ENCODE data around the gene FBXO27.
A peak's percentile ranks its signal among the peaks of the same experiment; 100 is the strongest.

The FBXO27 gene

DNA sequence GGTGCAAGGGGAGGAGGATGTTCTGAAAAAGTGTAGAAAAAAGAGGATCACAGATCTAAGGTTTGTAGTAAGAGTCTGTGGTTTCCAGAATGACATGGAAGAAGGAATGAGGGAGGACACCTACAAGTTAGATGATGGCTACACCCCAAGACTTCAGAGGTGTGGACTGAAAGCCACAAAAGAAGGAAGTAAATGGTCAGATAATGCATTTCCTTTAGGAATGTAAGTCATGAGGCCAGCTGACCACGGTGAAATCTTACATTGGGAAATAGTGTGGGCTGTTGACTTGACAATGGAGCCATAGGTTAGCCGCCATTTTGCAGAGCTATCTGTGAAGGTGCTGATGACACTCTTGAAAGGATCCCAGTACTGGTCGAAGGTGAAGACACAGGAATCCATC lies 25.3 kb upstream of the FBXO27 start:
- in situ Hi-C loops (cut with MboI; ENCODE audit: low sequenced_read_pairs): no loop called here
- H3K4me1 ChIP-seq: peaks cover 7% of the 10 kb centered on the region; the same call in 1 of the 2 replicates
- H3K9me3 ChIP-seq: no peaks in the 10 kb centered on the region
- no peak for DNase-seq (ENCODE audit: low spot score in 2 of 2)
- no peak overlapping the region for H3K4me3 ChIP-seq
- no peaks in the 10 kb centered on the region for H3K36me3 ChIP-seq (replicated peaks)
- no peaks in the 10 kb centered on the region for H3K27me3 ChIP-seq (ENCODE audit: low read depth)

DNA sequence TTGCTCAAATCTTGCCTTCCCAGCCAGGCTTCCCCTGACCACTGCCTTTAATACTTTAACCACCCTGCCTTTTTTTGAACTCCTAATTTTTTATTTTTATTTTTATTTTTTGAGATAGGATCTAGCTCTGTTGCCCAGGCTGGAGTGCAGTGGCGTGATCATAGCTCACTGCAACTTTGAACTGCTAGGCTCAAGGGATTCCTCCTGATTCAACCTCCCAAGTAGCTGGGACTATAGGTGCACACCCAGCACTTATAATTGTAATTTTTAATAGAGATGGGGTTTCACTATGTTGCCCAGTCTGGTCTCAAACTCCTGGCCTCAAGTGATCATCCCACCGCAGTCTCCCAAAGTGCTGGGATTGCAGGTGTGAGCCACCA lies 21.7 kb upstream of the FBXO27 start:
- Histone ChIP-seq H3K36me3 (replicated peaks) (no peaks in the 10 kb centered on the region), H3K9me3 (no peaks in the 10 kb centered on the region), H3K27me3 (ENCODE audit: low read depth) (no peaks in the 10 kb centered on the region), H3K4me1 (peaks cover 7% of the 10 kb centered on the region; the same call in 1 of the 2 replicates), H3K4me3 (no peak overlapping the region)
- DNase-seq (ENCODE audit: low spot score in 2 of 2): no peak
- in situ Hi-C loops (cut with MboI; ENCODE audit: low sequenced_read_pairs): no loop called here

DNA sequence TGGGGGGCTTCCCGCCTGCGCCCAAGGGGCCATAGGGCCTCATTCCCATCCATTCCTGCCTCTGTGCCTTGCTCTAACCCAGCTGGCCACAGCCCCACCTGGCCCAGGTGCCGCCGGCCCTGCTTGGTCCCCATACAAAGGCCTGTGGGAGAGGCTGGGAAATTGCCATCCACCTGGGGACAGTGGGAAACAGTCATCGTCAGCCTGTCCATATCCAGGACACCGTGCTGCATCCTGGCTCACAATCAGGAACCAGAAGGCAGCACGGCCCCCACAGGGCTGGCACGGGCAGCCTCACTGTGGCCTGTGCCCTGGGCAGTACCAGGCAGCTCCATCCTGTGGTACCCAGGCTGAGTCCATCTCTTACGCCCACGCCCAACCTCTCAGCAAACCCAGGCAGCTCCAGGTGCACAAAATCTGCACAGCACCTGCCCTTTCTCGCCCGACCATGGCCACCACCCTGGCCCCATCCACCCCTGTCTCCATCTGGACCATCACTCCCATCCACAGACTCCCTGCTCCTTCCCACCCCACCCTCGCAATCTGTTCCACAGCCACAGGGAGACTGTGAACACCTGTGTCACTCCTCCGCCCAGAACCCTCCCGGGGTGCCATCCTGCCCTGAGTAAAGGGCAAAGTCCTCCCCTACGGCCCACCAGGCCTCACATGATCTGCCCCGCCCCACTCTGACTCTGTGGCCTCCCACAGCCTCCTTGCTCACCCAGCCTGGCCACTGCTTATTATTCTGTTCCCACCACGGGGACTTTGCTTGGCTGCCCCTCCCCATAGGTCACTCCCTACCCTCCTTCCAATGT lies 21.1 kb upstream of the FBXO27 start:
- Histone ChIP-seq H3K27me3 (ENCODE audit: low read depth) (no peaks in the 10 kb centered on the region), H3K36me3 (replicated peaks) (no peaks in the 10 kb centered on the region), H3K4me1 (peaks cover 3% of the 10 kb centered on the region; the same call in 1 of the 2 replicates), H3K4me3 (no peak overlapping the region), H3K9me3 (no peaks in the 10 kb centered on the region)
- no peak for DNase-seq (ENCODE audit: low spot score in 2 of 2)
- in situ Hi-C loops (cut with MboI; ENCODE audit: low sequenced_read_pairs): no loop called here

DNA sequence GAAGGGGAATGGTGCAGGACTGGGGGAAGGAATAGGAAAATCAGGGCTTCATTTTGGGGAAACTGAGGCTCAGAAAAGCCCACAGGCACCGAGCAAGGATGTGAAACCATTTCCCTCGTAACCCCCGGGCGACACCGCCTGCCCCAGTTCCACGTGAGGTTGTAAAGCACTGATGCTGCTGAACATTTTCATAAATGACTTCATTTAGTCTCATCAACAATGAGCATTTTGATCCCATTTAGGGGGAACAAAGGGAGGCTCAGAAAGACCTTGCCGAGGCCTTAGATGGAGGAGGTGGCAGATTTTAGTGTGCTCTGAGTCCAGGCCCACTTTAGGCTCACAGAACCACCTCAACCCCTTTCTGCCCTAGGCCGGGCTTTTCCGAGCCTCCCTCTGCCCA lies 20.5 kb upstream of the FBXO27 start:
- in situ Hi-C loops (cut with MboI; ENCODE audit: low sequenced_read_pairs): no loop called here

DNA sequence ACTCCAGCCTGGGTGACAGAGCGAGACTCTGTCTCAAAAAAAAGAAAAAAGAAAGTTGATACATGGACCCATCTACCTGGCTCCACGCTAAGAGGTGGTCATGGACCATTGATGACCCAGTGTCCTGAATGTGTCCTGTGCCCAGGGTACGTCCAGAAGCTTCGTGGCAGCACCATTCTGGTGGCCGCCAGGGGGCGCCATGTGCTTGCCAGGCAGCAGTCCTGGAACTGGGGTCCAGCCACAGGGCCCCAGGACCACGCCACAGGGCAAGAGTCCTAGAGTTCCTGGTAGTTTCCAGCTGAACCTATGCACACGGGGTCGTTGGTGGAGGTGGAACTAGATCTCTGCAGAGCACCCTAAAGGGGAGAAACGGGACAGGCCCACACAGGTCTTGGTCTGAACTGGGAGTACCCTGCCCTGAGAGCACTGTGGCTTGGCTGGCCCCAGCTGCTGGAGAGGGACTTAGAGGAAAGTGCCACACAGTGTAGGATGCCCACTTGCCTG lies 19.9 kb upstream of the FBXO27 start:
- DNase-seq (ENCODE audit: low spot score in 2 of 2): peak; percentile 35 to 81
- Histone ChIP-seq H3K27me3 (ENCODE audit: low read depth) (no peaks in the 10 kb centered on the region), H3K4me3 (no peak overlapping the region), H3K9me3 (no peaks in the 10 kb centered on the region), H3K36me3 (replicated peaks) (no peaks in the 10 kb centered on the region), H3K4me1 (peaks cover 3% of the 10 kb centered on the region; the same call in 1 of the 2 replicates)
- in situ Hi-C loops (cut with MboI; ENCODE audit: low sequenced_read_pairs): no loop called here

More for the DNA sequence above, 20.5 kb upstream of the FBXO27 start:
- Histone ChIP-seq H3K27me3 (ENCODE audit: low read depth) (no peaks in the 10 kb centered on the region), H3K4me1 (peaks cover 3% of the 10 kb centered on the region; the same call in 1 of the 2 replicates), H3K4me3 (no peak overlapping the region), H3K36me3 (replicated peaks) (no peaks in the 10 kb centered on the region), H3K9me3 (no peaks in the 10 kb centered on the region)
- no peak for DNase-seq (ENCODE audit: low spot score in 2 of 2)

DNA sequence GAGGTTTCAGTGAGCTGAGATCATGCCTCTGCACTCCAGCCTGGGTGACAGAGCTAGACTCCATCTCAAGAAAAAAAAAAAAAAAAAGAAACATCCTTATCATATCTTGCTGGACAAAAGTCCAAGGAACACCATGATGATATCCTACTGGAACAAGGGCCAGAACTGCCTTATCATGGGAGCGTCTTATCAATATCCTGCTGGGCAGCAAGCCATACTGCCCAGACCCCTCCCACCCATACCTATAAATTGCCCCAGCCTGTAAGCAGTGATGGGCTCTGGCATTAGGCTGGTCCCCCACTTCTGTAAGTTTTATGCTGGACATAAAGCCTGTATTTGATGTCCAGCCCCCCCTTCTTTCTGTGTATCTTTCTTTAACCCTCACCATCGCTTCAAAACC lies 14.7 kb upstream of the FBXO27 start:
- DNase-seq (ENCODE audit: low spot score in 2 of 2): no peak
- in situ Hi-C loops (cut with MboI; ENCODE audit: low sequenced_read_pairs): no loop called here

DNA sequence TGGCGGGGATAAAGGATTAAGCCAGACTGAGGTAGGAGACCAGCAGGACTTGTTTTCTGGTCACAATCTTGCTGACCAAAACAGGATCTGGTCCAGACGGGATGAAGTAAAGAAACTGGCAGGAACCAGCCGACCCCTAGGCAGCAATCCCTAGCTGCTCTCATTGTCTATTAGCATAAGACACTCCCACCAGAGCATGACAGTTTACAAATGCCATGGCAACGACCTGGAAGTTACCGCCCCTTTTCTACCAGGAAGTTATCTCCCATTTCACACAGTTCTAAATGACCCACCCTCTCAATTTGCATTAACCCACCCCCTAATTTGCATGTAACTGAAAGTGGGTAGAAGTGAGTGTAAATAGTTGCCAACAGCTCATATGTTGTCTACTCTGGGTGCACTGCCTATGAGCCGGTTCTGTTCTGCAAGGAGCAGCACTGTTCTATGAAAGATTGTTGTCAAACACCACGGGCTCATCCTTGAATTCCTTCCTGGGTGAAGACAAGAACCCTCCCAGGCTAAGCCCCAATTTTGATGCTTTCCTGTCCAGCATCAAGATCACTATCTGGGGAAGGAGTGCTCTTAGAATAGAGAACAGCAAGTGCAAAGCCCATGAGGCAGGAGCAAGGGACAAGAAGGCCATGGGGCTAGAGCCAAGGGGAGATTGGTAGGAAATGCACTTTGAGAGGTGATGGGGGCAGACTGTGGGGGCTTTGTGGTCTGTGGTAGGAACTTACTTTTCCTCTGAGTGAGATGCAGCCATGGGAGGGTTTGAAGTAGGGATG lies 13.9 kb upstream of the FBXO27 start:
- H3K9me3 ChIP-seq: peaks cover 6% of the 10 kb centered on the region
- H3K36me3 ChIP-seq (replicated peaks): no peaks in the 10 kb centered on the region
- H3K27me3 ChIP-seq (ENCODE audit: low read depth): no peaks in the 10 kb centered on the region
- no peak overlapping the region for H3K4me3 ChIP-seq
- no peaks in the 10 kb centered on the region for H3K4me1 ChIP-seq
- DNase-seq (ENCODE audit: low spot score in 2 of 2): peak in 1 of 2 experiments; percentile 18
- in situ Hi-C loops (cut with MboI; ENCODE audit: low sequenced_read_pairs): no loop called here

More for the DNA sequence above, 14.7 kb upstream of the FBXO27 start:
- peaks cover 6% of the 10 kb centered on the region for H3K9me3 ChIP-seq
- H3K4me1 ChIP-seq: no peaks in the 10 kb centered on the region
- H3K4me3 ChIP-seq: no peak overlapping the region
- H3K27me3 ChIP-seq (ENCODE audit: low read depth): no peaks in the 10 kb centered on the region
- H3K36me3 ChIP-seq (replicated peaks): no peaks in the 10 kb centered on the region

DNA sequence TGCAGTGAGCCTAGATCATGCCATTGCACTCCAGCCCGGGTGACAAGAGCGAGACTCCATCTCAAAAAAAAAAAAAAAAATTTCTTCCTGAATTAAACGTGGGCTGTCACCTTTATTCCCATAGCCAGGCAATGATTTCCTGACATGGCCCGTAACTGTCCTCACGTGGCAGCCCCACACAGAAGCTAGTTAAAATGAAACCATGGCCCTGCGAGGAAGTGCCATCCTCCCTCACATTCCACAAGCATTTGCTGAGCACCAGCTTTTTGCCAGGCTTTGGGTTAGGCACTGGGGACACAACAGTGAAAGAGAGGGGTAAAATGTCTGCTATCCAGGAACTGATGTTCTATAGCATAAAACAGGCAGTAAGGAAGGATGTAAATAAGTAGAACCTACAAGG lies 13.2 kb upstream of the FBXO27 start:
- no peak for DNase-seq (ENCODE audit: low spot score in 2 of 2)
- peaks cover 6% of the 10 kb centered on the region for H3K9me3 ChIP-seq
- H3K4me1 ChIP-seq: no peaks in the 10 kb centered on the region
- in situ Hi-C loops (cut with MboI; ENCODE audit: low sequenced_read_pairs): no loop called here
- H3K27me3 ChIP-seq (ENCODE audit: low read depth): no peaks in the 10 kb centered on the region
- no peaks in the 10 kb centered on the region for H3K36me3 ChIP-seq (replicated peaks)
- no peak overlapping the region for H3K4me3 ChIP-seq

DNA sequence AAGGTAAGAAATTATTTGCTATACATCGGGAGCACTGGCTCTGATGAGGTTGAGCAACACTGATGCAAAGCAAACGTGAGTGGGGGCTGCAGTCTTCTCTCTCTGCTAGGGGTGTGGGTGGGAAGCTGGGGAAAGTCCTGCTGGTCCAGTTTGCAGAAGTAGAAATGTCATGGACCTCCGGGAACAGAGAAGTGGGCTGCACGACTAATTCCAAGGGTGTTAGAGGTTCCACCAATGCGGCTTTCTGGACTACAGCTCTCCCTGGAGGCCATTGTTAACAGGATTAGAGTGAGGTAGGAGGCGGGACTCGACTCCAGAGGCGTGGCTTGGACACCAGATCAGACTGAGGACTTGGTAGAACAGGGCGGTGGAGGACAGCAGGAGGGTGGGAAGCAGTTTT lies 5.7 kb upstream of the FBXO27 start:
- in situ Hi-C loops (cut with MboI; ENCODE audit: low sequenced_read_pairs): no loop called here
- DNase-seq (ENCODE audit: low spot score in 2 of 2): peak; percentile 69 to 84
- Histone ChIP-seq H3K4me1 (no peaks in the 10 kb centered on the region), H3K4me3 (no peak overlapping the region), H3K36me3 (replicated peaks) (no peaks in the 10 kb centered on the region), H3K9me3 (no peaks in the 10 kb centered on the region), H3K27me3 (ENCODE audit: low read depth) (no peaks in the 10 kb centered on the region)

DNA sequence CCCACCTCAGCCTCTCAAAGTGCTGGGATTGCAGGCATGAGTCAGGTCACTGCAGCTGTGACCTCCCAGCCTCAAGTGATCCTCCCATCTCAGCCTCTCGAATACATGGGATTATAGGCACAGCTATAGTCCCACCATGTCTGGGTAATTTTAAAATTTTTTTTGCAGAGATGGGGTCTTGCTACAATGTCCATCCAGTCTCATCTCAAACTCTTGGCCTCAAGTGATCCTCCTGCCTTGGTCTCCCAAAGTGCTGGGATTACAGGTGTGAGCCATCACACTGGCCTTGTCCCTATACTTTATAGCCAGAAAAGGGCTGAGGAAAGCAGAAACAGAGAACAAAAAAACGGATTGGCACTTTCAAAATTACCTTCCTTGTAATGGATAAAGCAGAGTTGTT lies 4.8 kb upstream of the FBXO27 start:
- no peaks in the 10 kb centered on the region for H3K27me3 ChIP-seq (ENCODE audit: low read depth)
- H3K4me1 ChIP-seq: peaks cover 3% of the 10 kb centered on the region; the same call in 1 of the 2 replicates
- in situ Hi-C loops (cut with MboI; ENCODE audit: low sequenced_read_pairs): no loop called here
- H3K4me3 ChIP-seq: no peak overlapping the region
- H3K9me3 ChIP-seq: no peaks in the 10 kb centered on the region
- DNase-seq (ENCODE audit: low spot score in 2 of 2): no peak
- no peaks in the 10 kb centered on the region for H3K36me3 ChIP-seq (replicated peaks)

DNA sequence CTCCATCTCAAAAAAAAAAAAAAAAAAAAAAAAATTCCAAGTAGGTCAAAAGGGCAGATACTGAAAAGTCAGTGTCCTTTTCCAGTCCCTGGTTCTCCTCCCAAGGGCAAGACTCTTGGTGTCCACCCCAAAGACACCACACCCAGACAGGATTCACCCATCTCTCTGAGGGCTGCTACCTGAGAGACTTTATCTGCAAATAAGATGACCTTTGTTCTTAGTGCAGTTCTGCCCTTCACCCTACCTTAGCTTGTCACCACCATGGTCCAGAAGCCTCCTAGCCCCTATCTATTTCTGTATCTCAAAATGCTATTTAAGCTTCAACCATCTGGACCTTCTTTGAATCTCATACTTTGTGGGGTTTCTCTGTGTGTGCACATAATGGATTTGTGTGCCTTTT lies 4.2 kb upstream of the FBXO27 start:
- H3K9me3 ChIP-seq: no peaks in the 10 kb centered on the region
- in situ Hi-C loops (cut with MboI; ENCODE audit: low sequenced_read_pairs): no loop called here
- no peak overlapping the region for H3K4me3 ChIP-seq
- DNase-seq (ENCODE audit: low spot score in 2 of 2): no peak
- H3K36me3 ChIP-seq (replicated peaks): no peaks in the 10 kb centered on the region
- H3K4me1 ChIP-seq: peaks cover 3% of the 10 kb centered on the region; the same call in 1 of the 2 replicates
- H3K27me3 ChIP-seq (ENCODE audit: low read depth): no peaks in the 10 kb centered on the region

DNA sequence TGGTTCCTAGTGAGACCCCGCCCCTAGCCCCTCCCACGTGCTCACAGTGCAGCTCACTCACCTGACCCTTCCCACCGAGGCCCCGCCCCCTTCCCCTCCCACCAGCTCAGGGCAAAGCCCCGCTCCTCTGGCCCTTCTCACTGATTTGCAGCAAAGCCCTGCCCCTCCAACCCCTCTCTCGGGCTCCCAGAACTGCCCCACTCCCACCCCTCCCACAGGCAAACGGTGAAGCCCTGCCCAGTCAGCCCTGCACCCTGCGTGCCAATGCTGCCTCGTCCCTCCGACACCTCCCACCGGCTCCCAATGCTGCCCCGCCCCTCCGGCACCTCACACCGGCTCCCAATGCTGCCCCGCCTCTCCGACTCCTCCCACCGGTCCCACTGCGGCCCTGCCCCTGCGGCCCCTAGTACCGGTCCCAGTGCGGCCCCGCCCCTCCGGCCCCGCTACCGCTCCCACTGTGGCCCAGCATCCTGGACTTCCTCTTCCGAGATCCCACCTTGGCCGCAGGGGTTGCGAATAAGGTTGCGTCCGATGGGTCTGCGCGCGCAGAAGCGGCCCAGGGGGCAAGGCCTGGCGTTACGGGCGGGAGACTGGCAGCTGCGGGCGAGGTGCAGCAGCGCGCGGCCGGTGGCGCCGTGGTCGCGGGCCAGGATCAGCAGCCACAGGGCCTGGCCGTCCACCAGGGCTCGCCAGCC lies 834 bp downstream of the FBXO27 start:
- H3K36me3 ChIP-seq (replicated peaks): no peaks in the 10 kb centered on the region
- H3K4me1 ChIP-seq: peaks cover 9% of the 10 kb centered on the region
- no peaks in the 10 kb centered on the region for H3K9me3 ChIP-seq
- DNase-seq (ENCODE audit: low spot score in 2 of 2): peak; percentile 95 to 100
- H3K4me3 ChIP-seq: peak overlapping the region; percentile 46
- no peaks in the 10 kb centered on the region for H3K27me3 ChIP-seq (ENCODE audit: low read depth)
- in situ Hi-C loops (cut with MboI; ENCODE audit: low sequenced_read_pairs): no loop called here

DNA sequence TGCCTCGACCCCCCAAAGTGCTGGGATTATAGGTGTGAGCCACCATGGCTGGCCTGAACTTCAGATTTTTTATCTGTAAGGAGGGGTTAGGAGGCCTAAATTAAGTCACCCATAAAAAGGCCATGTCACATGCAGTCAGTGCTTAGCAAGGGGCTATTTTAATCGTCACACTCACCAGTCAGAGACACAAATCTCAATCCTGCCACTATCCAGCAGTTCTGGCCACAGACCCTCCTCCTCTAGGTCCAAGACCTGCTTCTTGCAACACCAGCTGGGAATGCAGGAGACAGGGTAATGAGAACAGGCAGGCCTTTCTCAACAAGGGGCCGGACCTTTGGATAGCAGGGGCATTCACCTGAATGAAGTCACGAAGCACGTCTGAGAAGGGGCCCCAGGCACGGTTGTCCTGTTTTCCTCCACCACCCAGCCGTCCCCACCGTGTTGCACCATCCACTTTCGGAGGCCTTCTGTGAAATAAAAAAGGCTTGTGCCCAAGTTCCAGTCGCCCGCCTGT lies 1.4 kb downstream of the FBXO27 start:
- DNase-seq (ENCODE audit: low spot score in 2 of 2): no peak
- no peaks in the 10 kb centered on the region for H3K9me3 ChIP-seq
- peak overlapping the region; percentile 46 for H3K4me3 ChIP-seq
- H3K27me3 ChIP-seq (ENCODE audit: low read depth): no peaks in the 10 kb centered on the region
- H3K4me1 ChIP-seq: peaks cover 9% of the 10 kb centered on the region
- H3K36me3 ChIP-seq (replicated peaks): no peaks in the 10 kb centered on the region
- in situ Hi-C loops (cut with MboI; ENCODE audit: low sequenced_read_pairs): no loop called here

All from HAP-1 (cell line).